Measurements from ENCODE around the gene FABP3.

- TF ChIP-seq CTCF (IDR thresholded peaks at IDR 0.05) (no peak), POLR2A (IDR thresholded peaks at IDR 0.05) (no peak)
Observed at GRCh38 chr1:31372051-31372450, 825 bp downstream of the FABP3 start.

Measured in uterus (tissue), 2 donors.